NT2/D1 (cell line): ENCODE results near the gene PPM1A.

Experiments used
- DNase-seq: peaks from one replicate; pipeline ENCODE4 v3.0.0-alpha.2; 2011; ENCODE audit warnings: low read depth, low spot score
- H3K27me3 ChIP-seq: 2 replicates; pipeline ENCODE4 v1.6.0; 2011; ENCODE audit warnings: mild to moderate bottlenecking; ENCODE audit not compliant: insufficient read length, insufficient read depth
- H3K36me3 ChIP-seq: 2 replicates; pipeline ENCODE4 v1.6.1; 2011; ENCODE audit warnings: mild to moderate bottlenecking, low read length, mixed read lengths; ENCODE audit not compliant: insufficient read depth, insufficient read length
- H3K4me1 ChIP-seq: 2 replicates; pipeline ENCODE4 v1.5.1; 2011; ENCODE audit not compliant: insufficient read depth, insufficient read length
- H3K4me3 ChIP-seq: 2 replicates; pipeline ENCODE4 v1.5.1; 2011; ENCODE audit warnings: low read depth; ENCODE audit not compliant: insufficient read length
- H3K9ac ChIP-seq: 2 replicates; pipeline ENCODE4 v1.6.0; 2011; ENCODE audit warnings: low read depth; ENCODE audit not compliant: insufficient read length
- H3K9me3 ChIP-seq: 2 replicates; pipeline ENCODE4 v1.5.1; 2011; ENCODE audit warnings: mild to moderate bottlenecking, low read length; ENCODE audit not compliant: insufficient read depth
- SUZ12 ChIP-seq: IDR thresholded peaks from 2 replicates; pipeline ENCODE4 v1.6.1; 2011; ENCODE audit not compliant: insufficient read length, insufficient read depth; ENCODE audit errors: extremely low read depth
- YY1 ChIP-seq: IDR thresholded peaks from 2 replicates; pipeline ENCODE4 v1.6.1; 2011; ENCODE audit not compliant: insufficient read length, insufficient read depth
- ZNF274 ChIP-seq: IDR thresholded peaks from 2 replicates; pipeline ENCODE4 v1.6.1; 2011; ENCODE audit warnings: mild to moderate bottlenecking, low read depth, low read length

PPM1A gene

DNA sequence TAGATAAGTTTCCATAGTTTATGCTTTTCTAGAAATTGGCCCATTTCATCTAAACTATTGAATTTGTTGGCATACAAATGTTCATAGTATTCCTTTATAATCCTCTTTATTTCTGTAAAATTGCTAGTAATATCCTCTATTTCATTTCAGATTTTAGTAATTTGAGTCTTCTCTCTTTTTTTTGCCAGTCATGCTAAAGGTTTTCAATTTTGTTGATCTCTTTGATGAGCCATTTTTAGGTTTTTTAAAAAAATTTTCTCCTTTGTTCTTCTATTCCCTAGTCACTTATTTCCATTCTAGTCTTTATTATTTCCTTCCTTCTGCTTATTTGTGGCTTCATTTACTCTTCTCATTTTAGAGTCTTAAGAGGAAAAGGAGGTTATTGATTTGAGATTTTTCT is 19.4 kb upstream of the PPM1A start:
- Histone ChIP-seq H3K27me3 (no peaks in the 10 kb centered on the region), H3K4me3 (no peak overlapping the region), H3K4me1 (no peaks in the 10 kb centered on the region), H3K9ac (no peak overlapping the region), H3K9me3 (peaks cover 17% of the 10 kb centered on the region; the same call in 1 of the 2 replicates), H3K36me3 (no peaks in the 10 kb centered on the region)
- TF ChIP-seq SUZ12 (no peak), YY1 (no peak), ZNF274 (no peak)
- no peak for DNase-seq

DNA sequence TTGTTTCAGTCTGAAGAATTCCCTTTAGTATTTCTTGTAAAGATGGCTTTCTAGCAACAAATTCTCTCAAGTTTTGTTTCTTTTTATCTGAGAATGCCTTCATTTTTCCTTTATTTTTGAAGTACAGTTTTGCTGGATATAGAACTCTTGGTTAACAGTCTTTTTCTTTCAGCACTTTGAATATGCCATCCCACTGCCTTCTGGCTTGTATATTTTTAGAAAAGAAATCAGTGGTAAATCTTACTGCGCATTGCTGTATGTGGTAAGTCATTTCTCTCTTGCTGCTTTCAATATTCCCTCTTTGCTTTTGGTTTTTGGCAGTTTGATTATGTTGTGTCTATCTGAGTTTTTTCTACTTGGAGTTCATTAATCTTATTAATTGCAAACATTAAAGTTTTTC is 16.8 kb upstream of the PPM1A start:
- TF ChIP-seq YY1, result no peak
- TF ChIP-seq ZNF274, result no peak
- no peak for TF ChIP-seq SUZ12
- no peaks in the 10 kb centered on the region for H3K27me3 ChIP-seq
- H3K36me3 ChIP-seq, result no peaks in the 10 kb centered on the region
- H3K4me1 ChIP-seq, result no peaks in the 10 kb centered on the region
- peaks cover 17% of the 10 kb centered on the region; the same call in 1 of the 2 replicates for H3K9me3 ChIP-seq
- H3K9ac ChIP-seq, result no peak overlapping the region
- no peak overlapping the region for H3K4me3 ChIP-seq
- no peak for DNase-seq

DNA sequence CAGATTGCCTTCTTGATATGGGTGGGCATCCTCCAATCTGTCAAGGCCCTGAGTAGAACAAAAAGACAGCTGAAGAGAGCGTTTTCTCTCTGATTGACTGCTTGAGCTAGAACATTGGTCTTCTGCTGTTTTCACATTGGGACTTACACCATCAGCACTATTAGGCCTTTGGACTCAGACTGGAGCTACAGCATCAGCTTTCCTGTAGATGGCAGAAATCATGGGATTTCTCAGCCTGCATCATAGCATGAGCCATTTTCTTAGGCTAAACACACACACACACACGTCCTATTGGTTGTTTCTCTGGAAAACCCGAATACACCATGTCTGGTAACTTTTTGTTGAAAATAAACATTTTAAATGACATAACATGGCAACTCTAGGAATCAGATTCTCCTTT is 15.8 kb upstream of the PPM1A start:
- H3K9me3 ChIP-seq, result peaks cover 17% of the 10 kb centered on the region; the same call in 1 of the 2 replicates
- no peak overlapping the region for H3K4me3 ChIP-seq
- H3K9ac ChIP-seq, result no peak overlapping the region
- no peaks in the 10 kb centered on the region for H3K4me1 ChIP-seq
- TF ChIP-seq YY1 (no peak), ZNF274 (no peak), SUZ12 (no peak)
- no peak for DNase-seq
- no peaks in the 10 kb centered on the region for H3K36me3 ChIP-seq
- H3K27me3 ChIP-seq, result no peaks in the 10 kb centered on the region

DNA sequence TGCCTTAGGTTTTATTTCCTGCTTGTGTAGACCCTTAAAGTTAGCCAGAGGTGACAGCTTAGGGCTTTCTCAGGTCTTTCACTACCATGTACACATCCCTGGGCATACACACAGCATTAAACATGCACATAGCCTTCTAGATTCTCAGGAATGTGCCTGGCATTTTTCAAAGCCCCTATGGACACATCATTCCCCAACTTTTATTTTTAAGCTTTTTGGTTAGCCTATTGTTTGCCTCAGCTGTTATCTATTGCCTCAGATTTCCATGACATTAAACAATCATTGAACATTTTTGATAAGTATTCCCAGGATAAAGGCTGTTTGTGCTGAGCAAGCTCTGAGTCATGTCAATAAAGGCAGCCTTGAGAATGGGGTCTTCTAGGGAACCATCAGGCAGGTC is 15.1 kb upstream of the PPM1A start:
- peaks cover 17% of the 10 kb centered on the region; the same call in 1 of the 2 replicates for H3K9me3 ChIP-seq
- TF ChIP-seq SUZ12 (no peak), ZNF274 (no peak), YY1 (no peak)
- no peak overlapping the region for H3K9ac ChIP-seq
- no peak overlapping the region for H3K4me3 ChIP-seq
- no peaks in the 10 kb centered on the region for H3K27me3 ChIP-seq
- H3K4me1 ChIP-seq, result peaks cover 2% of the 10 kb centered on the region
- DNase-seq, result no peak
- H3K36me3 ChIP-seq, result no peaks in the 10 kb centered on the region

DNA sequence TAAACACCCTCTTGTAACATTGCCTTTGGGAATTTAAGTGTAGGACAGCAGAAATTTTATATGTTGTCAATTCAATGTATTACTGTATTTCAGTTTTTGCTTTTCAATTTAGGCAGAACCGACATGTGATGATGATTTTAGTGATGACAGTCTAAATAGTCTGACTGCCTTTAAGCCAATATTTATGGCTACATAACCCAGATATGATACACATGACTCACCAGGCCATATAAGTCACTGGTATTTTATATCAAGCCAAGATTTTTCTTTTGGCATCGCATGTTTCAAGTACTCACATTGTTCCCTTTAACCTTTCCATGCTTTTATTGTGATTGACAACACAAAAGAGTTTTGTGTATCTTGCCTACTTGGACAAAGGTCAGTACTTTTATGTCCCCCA is 13.6 kb upstream of the PPM1A start:
- Histone ChIP-seq H3K4me1 (peaks cover 3% of the 10 kb centered on the region), H3K27me3 (no peaks in the 10 kb centered on the region), H3K4me3 (no peak overlapping the region), H3K36me3 (no peaks in the 10 kb centered on the region), H3K9me3 (peaks cover 17% of the 10 kb centered on the region; the same call in 1 of the 2 replicates), H3K9ac (no peak overlapping the region)
- TF ChIP-seq ZNF274, result no peak
- TF ChIP-seq SUZ12, result no peak
- TF ChIP-seq YY1, result no peak
- no peak for DNase-seq

DNA sequence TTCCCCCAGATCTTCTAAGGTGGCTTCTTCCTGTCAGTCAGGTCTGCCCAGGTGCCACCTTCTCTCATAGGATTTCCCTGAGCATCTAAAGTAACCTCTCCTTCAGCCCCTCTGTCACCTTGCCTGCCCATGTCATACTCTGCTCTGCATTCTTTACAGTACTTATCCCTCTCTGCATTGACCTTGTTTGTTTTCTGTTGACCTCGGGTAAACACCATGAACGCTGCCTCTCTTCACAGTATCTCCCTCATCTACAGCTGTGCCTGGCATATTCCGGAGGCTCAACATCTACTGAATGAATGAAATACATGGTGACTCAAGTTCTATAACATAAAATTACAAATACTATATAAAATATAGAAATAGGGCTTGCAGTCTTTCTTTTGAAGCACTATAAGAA is 10.1 kb upstream of the PPM1A start:
- Histone ChIP-seq H3K4me1 (peaks cover 7% of the 10 kb centered on the region), H3K9ac (no peak overlapping the region), H3K36me3 (no peaks in the 10 kb centered on the region), H3K4me3 (no peak overlapping the region), H3K27me3 (no peaks in the 10 kb centered on the region), H3K9me3 (no peaks in the 10 kb centered on the region)
- DNase-seq, result no peak
- TF ChIP-seq ZNF274 (no peak), SUZ12 (no peak), YY1 (no peak)

DNA sequence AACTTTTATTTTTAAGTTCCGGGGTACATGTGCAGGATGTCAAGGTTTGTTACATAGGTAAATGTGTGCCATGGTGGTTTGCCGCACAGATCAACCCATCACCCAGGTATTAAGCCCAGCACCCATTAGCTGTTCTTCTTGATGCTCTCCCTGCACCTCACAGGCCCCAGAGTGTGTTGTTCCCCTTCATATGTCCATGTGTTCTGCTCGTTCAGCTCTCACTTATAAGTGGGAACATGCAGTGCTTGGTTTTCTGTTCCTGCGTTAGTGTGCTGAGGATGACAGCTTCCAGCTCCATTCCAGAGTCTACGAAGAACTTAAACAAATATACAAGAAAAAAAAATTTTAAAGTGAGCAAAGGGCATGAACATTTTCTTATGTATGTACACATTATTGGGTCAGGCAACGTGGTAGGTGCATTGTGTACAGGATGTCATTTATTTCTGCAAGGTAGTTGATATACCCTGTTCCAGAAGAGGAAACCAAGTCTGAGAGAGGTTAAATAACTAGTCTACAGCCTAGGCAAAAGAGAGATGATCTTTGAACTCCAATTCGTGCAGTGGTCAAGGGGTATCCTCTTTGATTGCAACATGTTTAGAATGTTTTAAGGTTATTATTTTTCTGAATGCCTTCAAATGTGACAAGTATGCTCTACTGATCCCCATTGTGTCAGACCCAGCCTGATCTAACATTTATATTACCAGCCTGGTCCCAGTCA is 8.7 kb upstream of the PPM1A start:
- H3K36me3 ChIP-seq, result no peaks in the 10 kb centered on the region
- no peak overlapping the region for H3K4me3 ChIP-seq
- no peaks in the 10 kb centered on the region for H3K27me3 ChIP-seq
- H3K9ac ChIP-seq, result no peak overlapping the region
- DNase-seq, result no peak
- no peaks in the 10 kb centered on the region for H3K9me3 ChIP-seq
- H3K4me1 ChIP-seq, result peaks cover 7% of the 10 kb centered on the region
- TF ChIP-seq YY1 (no peak), ZNF274 (no peak), SUZ12 (no peak)
